WTC11 (cell line): ENCODE measurements around the gene GATAD2A.

Experiments used
- ATF1 ChIP-seq: sonication (generic); formaldehyde crosslinking; IDR thresholded peaks from 2 replicates; pipeline ENCODE4 v1.8.1; 2023; ENCODE audit warnings: mild to moderate bottlenecking, moderate library complexity, missing genetic modification reagents
- CTCF ChIP-seq: fragments of 200-600 bp; IDR thresholded peaks from 2 replicates; pipeline ENCODE4 v1.8.0; 2022; ENCODE audit warnings: antibody characterized with exemption
- E2F1 ChIP-seq: sonication (generic); formaldehyde crosslinking; IDR thresholded peaks from 2 replicates; pipeline ENCODE4 v1.8.0; 2022; ENCODE audit warnings: mild to moderate bottlenecking, missing genetic modification reagents
- NR3C1 ChIP-seq: sonication (generic); formaldehyde crosslinking; conservative IDR thresholded peaks from 2 replicates; pipeline ENCODE4 v1.8.1; 2023; ENCODE audit warnings: low read depth, mild to moderate bottlenecking, missing genetic modification reagents
- SP1 ChIP-seq: sonication (generic); formaldehyde crosslinking; conservative IDR thresholded peaks from 2 replicates; pipeline ENCODE4 v1.8.1; 2022; ENCODE audit warnings: missing genetic modification reagents
- ZNF232 ChIP-seq: sonication (generic); formaldehyde crosslinking; IDR thresholded peaks from 2 replicates; pipeline ENCODE4 v1.8.0; 2022; ENCODE audit warnings: mild to moderate bottlenecking, missing genetic modification reagents
- ZNF671 ChIP-seq: fragments of 250-450 bp; sonication (Bioruptor Pico); IDR thresholded peaks from 2 replicates; pipeline ENCODE4 v1.8.0; 2021; ENCODE audit warnings: mild to moderate bottlenecking
- ZSCAN18 ChIP-seq: fragments of 250-450 bp; sonication (Bioruptor Pico); IDR thresholded peaks from 2 replicates; pipeline ENCODE4 v2.1.2; 2022; ENCODE audit warnings: mild to moderate bottlenecking, moderate library complexity
- TF ChIP-seq, protein P1 (sequence below): sonication (generic); formaldehyde crosslinking; IDR thresholded peaks from 2 replicates; pipeline ENCODE4 v1.8.1; 2022; ENCODE audit warnings: low read depth, mild to moderate bottlenecking, moderate library complexity, missing genetic modification reagents, borderline replicate concordance
- TF ChIP-seq, protein P2 (sequence below): sonication (generic); formaldehyde crosslinking; IDR thresholded peaks from 2 replicates; pipeline ENCODE4 v1.8.1; 2022; ENCODE audit warnings: missing genetic modification reagents, borderline replicate concordance
- TF ChIP-seq, protein P3 (sequence below): sonication (generic); formaldehyde crosslinking; IDR thresholded peaks from 2 replicates; pipeline ENCODE4 v1.8.0; 2022; ENCODE audit warnings: mild to moderate bottlenecking, missing genetic modification reagents
- TF ChIP-seq, protein P4 (sequence below): sonication (generic); formaldehyde crosslinking; IDR thresholded peaks from 2 replicates; pipeline ENCODE4 v1.8.0; 2023; ENCODE audit warnings: missing genetic modification reagents

DNA sequence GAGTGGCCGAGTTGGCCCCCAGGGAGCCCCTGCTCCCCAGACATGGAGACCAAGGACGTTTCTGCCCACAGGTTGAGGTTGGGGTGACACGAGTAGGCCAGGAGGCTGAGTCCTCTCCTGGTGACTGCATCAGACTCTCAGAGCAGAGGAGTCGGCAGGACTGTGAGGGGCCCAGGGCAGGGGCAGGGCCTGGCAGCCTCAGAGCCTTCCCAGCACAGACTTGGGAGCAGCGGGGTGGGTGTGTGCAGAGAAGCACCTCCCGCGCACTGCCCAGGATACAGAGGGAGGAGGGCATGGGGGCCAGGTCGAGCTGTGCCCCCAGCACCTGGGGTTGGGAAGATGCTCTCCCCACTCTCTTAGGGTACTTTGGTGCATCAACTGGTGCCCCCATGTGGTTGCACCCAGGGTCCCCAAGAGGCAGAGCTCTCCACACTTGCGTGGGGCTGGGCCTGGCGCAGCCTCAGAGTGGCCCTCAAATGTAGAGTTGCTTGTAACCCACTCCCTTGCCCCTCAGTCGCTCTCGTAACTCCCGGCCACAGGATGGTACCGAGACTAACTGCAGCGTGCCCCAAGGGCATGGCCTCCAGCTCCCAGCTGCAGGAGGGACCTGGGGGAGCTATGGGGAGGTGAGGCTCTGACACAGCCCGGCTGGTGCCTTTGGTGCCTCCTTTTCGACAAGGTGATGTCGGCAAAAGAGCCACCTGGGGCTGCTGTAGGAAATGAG lies 94.0 kb downstream of the GATAD2A start:
- TF ChIP-seq CTCF (no peak), NR3C1 (CRISPR knock-in tag) (no peak), ZNF671 (CRISPR knock-in tag) (no peak), SP1 (CRISPR knock-in tag) (no peak), ZNF232 (CRISPR knock-in tag) (no peak), E2F1 (no peak), ATF1 (CRISPR knock-in tag) (no peak), ZSCAN18 (no peak)
- TF ChIP-seq, protein P1, sequence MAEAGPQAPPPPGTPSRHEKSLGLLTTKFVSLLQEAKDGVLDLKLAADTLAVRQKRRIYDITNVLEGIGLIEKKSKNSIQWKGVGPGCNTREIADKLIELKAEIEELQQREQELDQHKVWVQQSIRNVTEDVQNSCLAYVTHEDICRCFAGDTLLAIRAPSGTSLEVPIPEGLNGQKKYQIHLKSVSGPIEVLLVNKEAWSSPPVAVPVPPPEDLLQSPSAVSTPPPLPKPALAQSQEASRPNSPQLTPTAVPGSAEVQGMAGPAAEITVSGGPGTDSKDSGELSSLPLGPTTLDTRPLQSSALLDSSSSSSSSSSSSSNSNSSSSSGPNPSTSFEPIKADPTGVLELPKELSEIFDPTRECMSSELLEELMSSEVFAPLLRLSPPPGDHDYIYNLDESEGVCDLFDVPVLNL = no peak
- TF ChIP-seq, protein P2, sequence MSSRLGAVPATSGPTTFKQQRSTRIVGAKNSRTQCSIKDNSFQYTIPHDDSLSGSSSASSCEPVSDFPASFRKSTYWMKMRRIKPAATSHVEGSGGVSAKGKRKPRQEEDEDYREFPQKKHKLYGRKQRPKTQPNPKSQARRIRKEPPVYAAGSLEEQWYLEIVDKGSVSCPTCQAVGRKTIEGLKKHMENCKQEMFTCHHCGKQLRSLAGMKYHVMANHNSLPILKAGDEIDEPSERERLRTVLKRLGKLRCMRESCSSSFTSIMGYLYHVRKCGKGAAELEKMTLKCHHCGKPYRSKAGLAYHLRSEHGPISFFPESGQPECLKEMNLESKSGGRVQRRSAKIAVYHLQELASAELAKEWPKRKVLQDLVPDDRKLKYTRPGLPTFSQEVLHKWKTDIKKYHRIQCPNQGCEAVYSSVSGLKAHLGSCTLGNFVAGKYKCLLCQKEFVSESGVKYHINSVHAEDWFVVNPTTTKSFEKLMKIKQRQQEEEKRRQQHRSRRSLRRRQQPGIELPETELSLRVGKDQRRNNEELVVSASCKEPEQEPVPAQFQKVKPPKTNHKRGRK (CRISPR knock-in tag) = no peak
- TF ChIP-seq, protein P3, sequence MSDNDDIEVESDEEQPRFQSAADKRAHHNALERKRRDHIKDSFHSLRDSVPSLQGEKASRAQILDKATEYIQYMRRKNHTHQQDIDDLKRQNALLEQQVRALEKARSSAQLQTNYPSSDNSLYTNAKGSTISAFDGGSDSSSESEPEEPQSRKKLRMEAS (CRISPR knock-in tag) = no peak
- TF ChIP-seq, protein P4, sequence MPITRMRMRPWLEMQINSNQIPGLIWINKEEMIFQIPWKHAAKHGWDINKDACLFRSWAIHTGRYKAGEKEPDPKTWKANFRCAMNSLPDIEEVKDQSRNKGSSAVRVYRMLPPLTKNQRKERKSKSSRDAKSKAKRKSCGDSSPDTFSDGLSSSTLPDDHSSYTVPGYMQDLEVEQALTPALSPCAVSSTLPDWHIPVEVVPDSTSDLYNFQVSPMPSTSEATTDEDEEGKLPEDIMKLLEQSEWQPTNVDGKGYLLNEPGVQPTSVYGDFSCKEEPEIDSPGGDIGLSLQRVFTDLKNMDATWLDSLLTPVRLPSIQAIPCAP = no peak
